ENCODE results near the gene GATAD2B.

Gene GATAD2B

DNA sequence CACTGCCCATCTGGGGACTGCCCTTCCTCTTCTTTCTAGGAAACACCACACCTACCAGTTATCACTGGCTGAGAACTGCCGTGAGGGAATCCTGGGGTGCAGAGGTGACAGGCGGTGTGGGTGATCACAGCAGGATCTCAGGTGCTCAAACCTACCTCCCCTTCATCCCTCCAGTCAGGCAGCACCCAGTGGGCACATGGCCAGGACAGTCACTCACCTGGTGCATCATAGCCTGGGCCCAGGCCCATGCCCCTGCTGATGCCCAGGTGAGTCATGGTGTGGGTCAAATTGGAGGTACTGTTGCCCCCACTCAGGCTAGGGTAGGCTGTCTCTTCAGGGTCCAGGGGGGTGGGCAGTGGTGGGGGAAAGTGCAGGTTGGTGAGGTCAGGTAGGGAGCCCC, 29.0 kb upstream of the GATAD2B start:
- no peak for DNase-seq (ENCODE audit: low read depth in 2 of 2)

DNA sequence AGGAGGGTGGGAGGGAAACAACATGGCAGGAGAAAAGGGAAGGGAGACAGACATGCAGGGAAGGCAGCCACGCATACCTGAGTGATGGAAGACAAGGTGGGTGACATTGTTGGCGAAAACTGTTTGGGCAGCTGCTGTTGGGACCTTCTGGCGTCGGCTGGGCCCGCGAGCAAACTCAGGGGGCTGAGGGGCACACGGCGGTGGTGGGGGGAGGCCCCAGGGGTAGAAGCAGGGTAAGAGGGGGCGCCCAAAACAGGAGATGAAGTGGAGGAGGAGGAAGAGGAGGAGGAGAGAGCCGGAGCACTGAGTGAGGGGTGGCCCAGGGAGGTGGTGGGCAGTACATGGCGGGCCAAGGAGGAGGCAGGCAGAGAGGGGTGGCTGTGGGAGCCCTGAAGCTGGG, 28.4 kb upstream of the GATAD2B start:
- no peak for DNase-seq (ENCODE audit: low read depth in 2 of 2)

DNA sequence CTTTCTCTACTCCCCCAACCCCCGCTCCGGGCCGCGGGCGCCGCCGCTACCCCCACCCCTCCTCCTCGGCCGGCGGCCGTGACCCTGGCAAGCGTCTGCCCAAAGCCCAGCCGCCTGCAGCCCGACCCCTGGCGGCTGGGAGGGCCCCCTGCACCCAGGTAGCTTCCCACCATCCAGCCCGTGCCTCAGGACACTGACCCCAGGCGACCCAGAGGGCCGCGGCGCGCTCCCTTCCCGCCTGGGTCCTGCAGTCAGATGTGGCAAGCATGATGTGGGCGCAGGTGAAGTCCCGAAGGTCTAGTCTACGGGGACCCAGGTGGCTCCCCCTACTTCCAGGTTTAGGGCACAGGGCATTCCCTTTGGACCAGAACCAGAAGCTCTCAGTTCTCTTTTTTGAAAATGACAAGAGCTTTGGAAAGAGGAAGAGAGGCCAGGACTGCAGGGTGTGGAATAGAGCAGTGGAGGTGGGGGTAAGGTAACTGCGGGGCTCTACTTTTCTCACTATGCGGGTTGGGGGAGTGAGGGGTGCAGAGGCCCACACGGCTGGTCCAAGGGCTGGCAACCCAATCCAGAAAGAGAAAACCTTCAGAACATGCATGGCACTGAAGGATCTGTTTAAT, 24.0 kb upstream of the GATAD2B start, which contains the start of gene DENND4B:
Gene DENND4B, minus strand, starts transcription at position 97 of the 620 bp plus-strand sequence. CDS start 2,344 bp downstream, outside the sequence.
- no peak for DNase-seq (ENCODE audit: low read depth in 2 of 2)

DNA sequence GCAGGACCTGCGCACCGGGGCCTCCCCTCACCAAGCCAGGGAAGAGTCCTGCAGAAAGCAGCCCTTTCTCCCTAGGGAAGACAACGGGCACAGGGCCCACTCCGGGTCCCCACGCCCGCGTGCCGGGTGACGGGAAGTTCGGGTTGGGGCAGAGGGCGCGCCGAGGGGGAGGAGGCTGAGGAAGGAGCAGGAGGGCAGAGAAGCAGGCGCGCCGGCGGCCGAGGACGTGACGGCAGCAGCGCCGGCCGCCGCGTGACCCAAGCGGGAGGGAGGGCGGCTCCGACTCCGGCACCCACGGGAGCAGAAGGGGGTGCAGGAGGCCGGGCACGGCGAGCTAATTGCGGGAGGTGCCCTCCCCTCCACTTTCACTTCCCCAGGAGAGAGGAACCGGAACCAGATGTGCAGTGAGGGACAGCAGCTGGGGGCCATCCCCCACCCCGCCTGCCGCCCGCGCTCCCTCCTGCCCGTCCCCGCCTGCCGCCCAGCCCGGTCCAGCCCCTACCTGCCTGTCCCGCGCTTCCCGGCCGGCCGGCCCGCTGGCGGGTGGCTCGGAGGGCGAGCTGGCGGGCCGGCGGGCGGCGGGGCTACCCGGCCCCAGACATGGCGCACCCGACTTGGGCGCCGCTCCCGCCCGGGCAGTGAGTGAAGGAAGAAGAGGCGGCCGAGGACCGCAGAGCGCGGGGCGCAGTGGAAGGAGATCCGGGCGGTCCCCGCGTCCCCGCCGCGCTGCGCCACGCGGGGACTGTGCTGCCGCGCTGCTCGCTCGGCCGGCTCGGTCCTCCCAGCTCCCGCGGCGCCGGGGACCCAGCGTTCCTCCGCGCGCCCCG, 23.2 kb upstream of the GATAD2B start:
- no peak for DNase-seq (ENCODE audit: low read depth in 2 of 2)

DNA sequence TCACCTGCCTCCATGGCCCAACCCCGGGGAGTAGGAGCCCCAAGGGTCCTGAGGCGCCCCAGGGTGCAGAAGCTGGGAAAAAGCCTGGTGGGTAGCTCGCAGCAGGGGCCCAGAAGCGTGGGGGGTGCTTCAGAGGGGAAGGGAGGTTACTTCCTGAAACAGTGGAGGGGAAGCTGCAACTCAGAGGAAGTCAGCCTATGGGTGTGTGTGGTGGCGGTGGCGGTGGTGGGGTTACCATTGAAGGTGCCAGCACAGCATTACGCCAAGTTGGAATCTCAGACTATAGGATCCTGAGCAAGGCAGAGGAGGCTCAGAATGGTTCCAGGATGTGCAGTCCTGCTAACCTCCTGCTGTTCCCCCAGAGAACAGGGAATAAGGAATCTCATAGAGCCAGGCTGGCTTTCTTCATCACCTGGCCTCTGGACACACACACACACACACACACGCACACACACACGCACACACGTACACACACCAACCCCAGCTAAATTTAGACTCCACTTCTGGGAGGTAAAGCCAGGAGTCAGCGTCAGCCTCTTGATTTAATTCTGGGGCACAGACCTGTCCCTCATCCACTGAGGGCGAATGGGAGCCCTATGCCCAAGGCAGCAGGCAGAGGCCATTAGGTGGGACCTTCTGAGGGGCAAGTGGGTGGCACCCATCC, 22.5 kb upstream of the GATAD2B start:
- no peak for DNase-seq (ENCODE audit: low read depth in 2 of 2)

DNA sequence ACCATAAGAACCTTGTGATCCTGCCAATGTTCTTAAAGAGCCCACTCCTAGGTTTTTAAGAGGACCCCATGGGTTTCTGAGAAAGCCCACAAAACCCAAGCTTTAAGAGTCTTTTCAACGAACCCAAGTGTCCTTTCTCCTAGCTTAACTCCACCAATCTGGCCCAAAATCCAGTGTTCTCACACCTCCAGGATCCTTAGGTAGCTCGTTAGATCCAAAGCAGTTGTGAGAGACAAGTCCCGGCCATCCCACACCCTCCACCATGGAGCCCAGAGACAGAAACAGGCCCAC, 22.0 kb upstream of the GATAD2B start:
- no peak for DNase-seq (ENCODE audit: low read depth in 2 of 2)

DNA sequence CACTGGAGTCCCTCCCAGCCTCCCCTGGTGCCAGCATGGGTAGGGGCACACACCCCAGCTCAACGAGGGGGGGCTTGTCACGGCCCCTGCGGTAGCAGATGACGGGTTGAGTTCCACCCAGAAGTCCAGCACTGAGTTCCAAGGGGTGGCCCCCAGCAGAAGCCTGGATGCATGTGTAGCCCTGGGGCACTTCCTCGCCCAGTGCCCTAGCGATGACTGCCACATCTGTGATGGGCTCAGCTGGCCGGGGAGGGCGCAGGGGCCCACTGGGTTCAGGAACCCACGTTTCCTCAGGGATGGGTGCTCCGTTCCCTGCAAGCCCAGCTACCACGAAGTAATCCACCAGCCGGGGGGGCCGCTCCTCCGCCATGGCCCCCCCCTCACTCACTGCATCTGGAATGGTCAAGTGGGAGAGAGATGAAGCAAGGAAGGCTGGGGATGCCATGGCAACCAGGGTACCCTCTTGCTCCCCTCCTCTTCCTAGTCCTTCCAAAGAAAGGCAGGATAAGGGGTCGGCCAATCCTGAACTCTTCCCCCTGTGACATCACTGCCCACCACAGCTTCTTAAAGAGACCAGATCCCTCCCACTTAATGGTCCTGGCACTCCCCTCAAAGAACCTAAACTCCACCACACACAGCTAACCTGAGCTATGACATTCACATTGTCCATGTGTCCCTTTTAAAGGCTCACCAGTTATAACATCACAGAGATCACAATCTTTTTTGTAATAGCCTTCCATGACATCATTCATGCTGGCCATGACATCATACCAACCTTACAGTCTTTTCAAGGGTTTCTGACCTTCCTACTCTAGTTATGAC, 21.4 kb upstream of the GATAD2B start:
- DNase-seq (ENCODE audit: low read depth in 2 of 2) = no peak

DNA sequence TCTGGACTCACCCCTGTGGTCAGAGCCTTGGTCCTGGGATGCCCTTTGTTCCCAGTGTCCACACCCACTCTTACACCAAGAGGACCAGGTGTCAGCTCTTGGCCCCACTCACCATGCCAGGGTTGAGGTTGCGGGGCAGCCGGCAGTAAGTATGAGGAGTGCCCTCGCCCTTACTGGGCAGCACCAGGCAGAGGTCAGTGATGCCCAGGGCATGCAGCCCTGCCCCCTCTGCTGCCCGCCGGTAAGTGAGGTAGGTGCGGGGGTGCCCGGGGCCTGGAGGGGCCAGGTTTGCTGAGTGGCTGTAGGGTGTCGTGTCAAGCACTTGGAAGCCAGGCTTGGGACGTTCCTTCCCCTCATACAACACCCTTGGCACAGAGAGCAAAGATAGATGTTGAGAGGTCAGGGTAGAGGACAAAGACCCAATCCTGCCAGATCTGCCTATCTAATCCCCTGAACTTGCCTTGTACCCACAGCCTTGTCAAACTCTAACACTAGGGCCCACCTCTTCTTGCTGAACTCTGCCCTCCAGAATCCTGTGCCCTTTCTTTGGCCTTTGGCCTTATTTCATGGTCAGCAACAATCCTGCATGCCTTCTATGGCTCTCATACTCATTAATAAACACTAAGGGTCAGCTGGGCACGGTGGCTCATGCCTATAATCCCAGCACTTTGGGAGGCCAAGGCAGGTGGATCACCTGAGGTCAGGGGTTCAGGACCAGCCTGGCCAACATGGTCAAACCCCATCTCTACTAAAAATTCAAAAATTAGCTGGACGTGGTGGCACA, 20.2 kb upstream of the GATAD2B start:
- no peak for DNase-seq (ENCODE audit: low read depth in 2 of 2)

DNA sequence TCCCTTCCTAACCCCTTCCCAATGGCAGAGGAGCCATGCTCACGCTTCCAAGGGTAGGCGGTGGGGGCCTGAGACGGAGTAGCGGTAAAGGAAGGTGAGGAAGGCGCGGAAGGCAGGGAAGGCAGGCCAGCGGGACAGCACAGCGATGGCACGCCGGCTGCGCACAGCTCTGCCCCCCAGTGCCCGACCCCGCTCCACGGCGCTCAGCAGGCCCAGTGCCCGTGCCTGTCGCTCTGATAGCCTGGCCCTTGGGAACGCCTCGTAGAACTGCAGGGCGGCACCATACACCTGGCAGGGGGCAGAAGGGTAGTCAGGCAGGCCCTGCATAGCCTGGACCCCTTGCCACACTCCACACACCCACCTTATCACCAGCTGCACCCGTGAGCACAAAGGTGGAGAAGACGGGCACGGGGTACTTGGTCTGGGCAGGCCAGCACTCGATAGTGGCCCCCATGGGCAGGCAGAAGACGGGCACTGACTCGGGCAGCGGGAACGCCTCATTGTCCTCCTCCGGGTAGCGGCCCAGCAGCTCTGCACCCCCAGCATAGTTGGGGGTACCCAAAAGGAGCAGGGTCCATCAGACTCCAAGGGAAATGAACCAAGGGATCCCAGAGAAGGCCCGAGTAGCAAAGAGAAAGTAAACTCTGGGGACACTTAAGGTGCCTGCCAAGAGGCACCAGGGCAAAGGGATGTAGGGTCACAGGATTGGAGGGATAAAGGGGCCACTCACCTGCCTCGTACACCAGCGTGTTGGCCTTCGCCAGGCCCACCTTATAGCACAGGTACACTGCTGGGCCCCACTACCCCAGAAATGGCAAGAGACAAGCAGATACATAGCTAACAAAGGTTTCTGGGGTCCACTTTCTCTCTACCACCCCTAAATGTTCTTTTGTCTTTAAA, 19.3 kb upstream of the GATAD2B start:
- DNase-seq (ENCODE audit: low read depth in 2 of 2) = no peak

DNA sequence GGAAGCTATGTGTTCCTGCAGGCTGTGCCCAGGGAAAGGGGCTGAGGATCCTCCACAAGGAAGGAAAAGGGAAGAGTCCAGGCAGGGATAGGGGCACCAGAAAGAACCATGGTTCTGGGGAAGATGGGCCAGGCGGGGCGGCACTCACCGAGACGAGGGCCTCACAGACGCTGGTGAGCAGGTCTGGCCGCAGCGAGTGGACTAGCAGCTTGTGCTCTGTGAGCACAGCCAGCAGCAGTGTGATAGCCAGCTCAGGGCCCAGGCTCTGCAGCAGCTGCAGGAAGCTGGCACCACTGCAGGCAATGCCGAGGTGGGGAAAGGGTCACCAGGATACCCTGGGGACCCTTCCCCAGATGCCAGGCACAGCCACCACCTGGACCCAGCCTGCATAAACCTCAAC, 18.0 kb upstream of the GATAD2B start:
- no peak for DNase-seq (ENCODE audit: low read depth in 2 of 2)

DNA sequence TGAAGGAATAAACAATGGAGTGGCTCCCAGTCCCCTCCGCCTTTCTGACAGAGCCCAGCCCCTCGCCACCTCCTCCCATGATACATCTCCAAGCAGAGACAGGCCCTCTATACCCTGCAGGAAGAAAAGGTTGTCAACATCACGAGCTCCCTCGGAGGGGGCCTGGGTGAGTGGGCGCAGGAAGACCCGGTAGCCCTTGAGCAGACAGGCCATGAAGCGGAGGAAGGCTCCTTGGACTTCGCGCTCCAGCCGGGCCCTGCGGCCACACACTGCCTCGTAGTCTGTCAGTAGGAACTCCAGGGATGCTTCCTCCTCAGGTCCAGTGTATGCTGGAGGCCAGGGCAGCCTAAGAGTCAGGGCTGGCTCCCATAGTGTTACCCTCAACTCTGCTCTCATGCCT, 16.7 kb upstream of the GATAD2B start:
- DNase-seq (ENCODE audit: low read depth in 2 of 2) = no peak

DNA sequence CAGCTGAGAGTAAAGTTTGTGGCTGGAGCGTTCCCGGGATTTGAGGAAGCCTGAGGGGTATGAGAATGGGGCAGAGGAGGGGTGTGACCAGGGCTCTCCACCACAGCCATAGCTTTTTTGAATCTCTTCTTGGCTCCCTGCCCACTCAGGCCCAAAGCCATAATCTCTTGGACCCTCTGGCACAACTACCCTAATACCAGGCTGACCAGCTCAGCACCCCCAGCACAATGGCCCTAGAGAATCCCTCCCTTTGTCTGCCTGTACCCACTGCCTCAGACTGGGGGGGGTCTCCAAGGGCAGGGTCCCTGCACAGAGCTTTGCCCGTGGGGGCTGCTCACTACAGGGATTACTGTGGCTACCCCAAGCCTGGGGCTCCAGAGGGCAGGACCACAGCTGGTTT, 16.2 kb upstream of the GATAD2B start:
- DNase-seq (ENCODE audit: low read depth in 2 of 2) = no peak

DNA sequence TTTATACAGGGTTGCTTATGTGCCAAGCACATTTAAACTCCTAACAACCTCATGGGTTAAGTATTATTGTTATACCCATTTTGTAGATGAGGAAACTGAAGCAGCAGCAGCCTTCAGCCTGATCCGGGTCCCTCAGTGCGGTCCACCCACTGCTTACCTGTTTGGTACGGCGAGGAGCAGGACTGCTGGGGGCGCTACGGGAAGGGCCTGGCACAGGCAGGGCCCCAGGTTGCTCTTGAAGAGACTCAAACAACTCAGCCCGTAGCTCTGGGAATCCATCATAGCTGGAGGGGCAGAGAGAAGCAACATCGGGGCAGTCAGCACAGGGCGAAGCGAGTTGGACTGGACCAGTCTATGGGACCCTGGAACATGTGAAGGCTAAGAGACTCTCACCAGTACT, 14.6 kb upstream of the GATAD2B start:
- no peak for DNase-seq (ENCODE audit: low read depth in 2 of 2)

DNA sequence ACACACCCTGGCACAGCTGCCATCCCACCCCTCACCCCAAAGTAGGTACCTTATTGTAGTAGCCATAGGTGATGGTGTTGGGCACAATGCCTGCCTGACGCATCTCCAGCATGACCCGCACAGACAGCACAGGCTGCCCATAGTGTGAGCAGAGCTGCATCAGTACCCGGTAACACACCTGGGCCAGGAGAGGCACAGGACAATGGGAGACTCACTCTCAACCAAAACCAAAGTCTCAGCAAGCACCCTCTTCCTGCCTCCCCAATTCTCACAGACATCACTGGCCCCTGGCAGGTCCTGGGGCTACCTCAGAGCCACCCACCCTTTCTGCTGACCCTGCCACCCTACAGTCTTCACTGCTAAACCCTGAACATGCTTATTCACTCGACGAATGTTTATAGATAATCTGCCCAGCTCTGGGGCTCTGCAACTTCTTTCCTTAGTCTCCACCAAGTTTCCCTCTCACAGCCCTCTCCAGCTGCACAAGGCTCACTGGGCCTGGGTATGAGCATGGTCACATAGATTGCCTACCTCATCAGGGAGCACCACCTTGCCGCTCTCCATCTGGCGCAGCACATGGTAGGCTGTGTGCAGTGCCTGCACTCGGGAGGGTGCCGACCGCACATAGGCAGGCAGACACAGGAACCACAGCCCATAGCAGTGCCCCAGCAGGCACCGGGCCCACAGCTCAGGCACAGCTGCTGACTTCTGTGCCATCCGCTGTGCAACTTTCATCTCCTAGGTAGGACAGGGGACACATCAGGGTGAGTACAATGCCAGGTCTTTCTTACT, 13.4 kb upstream of the GATAD2B start:
- DNase-seq (ENCODE audit: low read depth in 2 of 2) = no peak

DNA sequence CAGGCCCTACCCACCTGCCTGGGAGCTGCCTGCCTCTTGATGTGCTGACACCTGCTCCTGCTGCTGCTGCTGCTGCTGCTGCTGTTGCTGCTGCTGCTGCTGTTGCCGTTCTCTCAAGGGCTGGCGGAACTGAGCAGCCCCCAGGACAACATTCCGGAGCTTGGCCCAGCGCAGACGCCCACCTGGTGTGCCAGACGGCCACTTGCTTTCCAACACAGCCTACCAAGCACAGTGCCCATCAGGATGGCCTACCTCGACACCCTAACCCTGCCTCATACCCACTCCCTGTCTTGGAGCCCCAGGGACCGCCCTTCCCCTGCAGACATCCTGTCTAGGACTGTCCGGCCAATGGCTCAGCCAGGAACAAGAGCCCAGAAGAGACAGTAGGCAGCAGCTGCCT, 12.0 kb upstream of the GATAD2B start:
- no peak for DNase-seq (ENCODE audit: low read depth in 2 of 2)

DNA sequence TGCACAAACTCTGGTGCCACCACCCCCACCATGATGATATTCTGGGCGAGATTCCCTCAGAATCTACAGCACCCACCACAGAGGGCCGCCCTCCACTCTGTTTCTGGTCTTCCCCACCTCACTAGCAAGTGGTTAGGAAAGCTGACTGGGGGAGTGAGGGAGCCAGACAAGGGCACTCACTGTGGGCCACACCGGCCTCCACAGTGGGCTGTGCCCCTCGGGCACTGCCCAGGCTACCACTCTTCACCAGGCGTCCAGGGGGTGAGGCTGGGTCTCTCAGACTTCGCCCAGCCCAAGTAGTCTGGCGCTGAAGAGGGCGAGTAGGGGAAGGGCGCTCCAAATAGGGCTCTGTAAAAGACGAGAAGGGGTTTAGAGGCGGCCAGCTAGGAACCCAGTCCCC, 11.2 kb upstream of the GATAD2B start:
- no peak for DNase-seq (ENCODE audit: low read depth in 2 of 2)

DNA sequence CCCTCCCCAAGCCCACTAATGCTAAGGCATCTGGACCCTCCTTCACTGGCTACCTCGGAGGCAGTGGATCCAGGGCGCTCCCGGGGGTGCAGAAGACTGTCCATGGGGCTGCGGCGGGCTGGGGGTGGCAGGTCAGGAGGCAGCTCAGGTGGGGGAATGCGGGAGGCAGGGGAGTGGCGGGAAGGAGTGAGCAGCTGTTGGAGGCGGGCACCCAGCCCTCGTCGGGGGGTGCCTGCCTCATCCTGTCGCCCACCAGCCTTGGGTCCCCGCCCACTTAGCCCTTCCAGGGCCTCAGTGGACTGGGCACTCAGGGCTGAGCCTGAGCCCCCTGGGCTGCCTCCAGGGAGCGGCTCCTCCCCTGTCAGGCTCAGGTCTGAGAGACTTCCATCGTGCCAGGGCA, 10.7 kb upstream of the GATAD2B start:
- DNase-seq (ENCODE audit: low read depth in 2 of 2) = no peak

DNA sequence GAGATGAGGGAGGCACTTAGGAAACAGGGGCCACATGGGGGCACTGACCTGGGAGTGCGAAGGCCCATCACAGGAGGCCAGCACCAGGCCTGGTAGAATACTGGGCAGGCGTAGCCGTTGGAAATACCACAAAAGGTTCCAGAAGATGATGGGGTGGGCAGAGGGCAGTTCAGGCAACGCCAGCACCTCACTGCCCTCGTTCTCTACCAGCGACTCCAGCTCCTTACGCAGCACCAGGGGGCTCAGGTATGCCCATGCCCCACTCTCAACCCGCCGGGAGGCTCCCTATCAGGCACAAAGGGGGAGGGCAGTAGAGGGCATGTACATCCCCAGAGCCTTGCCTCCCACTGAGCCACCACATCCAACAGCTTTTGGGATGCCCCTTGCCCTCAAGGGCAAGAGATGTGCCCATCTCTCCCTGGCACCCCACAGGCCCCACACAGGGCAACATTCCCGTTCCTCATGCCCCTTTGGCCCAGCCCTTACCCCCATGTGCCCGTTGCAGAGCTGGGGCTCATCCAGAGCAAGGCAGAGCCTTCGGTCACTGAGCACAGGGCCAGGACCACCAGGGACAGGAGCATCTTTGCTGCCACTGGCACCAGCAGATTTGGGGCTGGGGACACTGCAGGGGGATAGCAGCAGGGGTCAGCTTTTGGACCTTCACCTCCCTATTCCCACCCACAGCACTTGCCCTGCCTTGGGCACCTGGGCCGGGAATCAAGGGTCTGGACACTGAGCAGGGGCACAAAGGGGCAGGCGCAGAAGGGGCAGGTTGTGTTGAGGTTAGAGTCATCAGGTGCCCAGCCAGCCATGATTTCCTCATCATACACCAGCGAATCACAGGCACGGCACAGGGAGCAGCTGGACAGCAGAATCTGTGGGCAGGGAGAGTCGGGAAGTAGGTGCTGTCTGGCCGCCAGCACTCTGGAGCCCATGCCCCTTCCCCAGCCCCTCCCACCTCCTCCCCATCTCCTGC, 9.7 kb upstream of the GATAD2B start:
- DNase-seq (ENCODE audit: low read depth in 2 of 2) = no peak

Measured in fibroblast of skin of left quadriceps (primary cell).